OCI-LY7 (cell line): Measurements from ENCODE around the gene TTLL10. TPM values are rescaled to one million over a fixed set of nuclear protein-coding genes. Genes with fewer than 3 reads are reported as not detected.

Experiments used
- BruUV-seq: library from RNA; stranded (reverse); fragments of 400-500 nt; replicated peaks from 2 replicates; lab custom pipeline; 2021; lab: Mats Ljungman, UMichigan
- CTCF ChIA-PET: fragments of 300-600 bp; sonication (Branson Sonifier 250); formaldehyde crosslinking; loops from one replicate; lab custom pipeline; 2022; ENCODE audit warnings: antibody characterized with exemption; ENCODE audit not compliant: unreplicated experiment; lab: Charles Lee
- POLR2A ChIA-PET: fragments of 300-600 bp; sonication (Branson Sonifier 250); formaldehyde crosslinking; loops from one replicate; lab custom pipeline; 2022; ENCODE audit warnings: antibody characterized with exemption; lab: Charles Lee
- DNase-seq: peaks from one replicate; pipeline ENCODE4 v3.0.0-alpha.2; 2015; ENCODE audit warnings: low spot score
- H2AFZ ChIP-seq: fragments of 200-600 bp; sonication (generic), shearing (Covaris generic); 2 replicates; pipeline ENCODE4 v1.6.1; 2014; ENCODE audit warnings: mild to moderate bottlenecking, antibody characterized with exemption, low read length, moderate library complexity
- H3K27ac ChIP-seq: fragments of 200-600 bp; sonication (generic); 2 replicates; pipeline ENCODE4 v1.5.1; 2014; ENCODE audit warnings: mixed run types, low read depth, mild to moderate bottlenecking, moderate library complexity, low read length, inconsistent platforms; ENCODE audit not compliant: poor library complexity, severe bottlenecking
- H3K36me3 ChIP-seq: fragments of 200-600 bp; sonication (generic); 2 replicates; pipeline ENCODE4 v1.6.1; 2014; ENCODE audit warnings: mild to moderate bottlenecking, antibody characterized with exemption, low read length, moderate library complexity, mixed read lengths; ENCODE audit not compliant: insufficient read depth
- H3K4me1 ChIP-seq: fragments of 200-600 bp; sonication (generic); 2 replicates; pipeline ENCODE4 v1.5.1; 2014; ENCODE audit warnings: mild to moderate bottlenecking, low read length; ENCODE audit not compliant: insufficient read depth, poor library complexity, severe bottlenecking
- H3K4me2 ChIP-seq: fragments of 200-600 bp; sonication (generic); 2 replicates; pipeline ENCODE4 v1.6.1; 2014; ENCODE audit warnings: mild to moderate bottlenecking, low read length
- H3K4me3 ChIP-seq: fragments of 200-600 bp; sonication (generic); 2 replicates; pipeline ENCODE4 v1.5.1; 2014; ENCODE audit warnings: mild to moderate bottlenecking, low read depth, low read length; ENCODE audit not compliant: poor library complexity, severe bottlenecking
- H3K79me2 ChIP-seq: fragments of 200-600 bp; sonication (generic); 2 replicates; pipeline ENCODE4 v1.6.1; 2016; ENCODE audit warnings: low read depth, mild to moderate bottlenecking, low read length, moderate library complexity, mixed read lengths; ENCODE audit not compliant: insufficient read depth
- H3K9me2 ChIP-seq: fragments of 200-600 bp; sonication (generic); 2 replicates; pipeline ENCODE4 v1.6.1; 2016; ENCODE audit warnings: mild to moderate bottlenecking, low read length, mixed read lengths; ENCODE audit not compliant: insufficient read depth
- H3K9me3 ChIP-seq: fragments of 200-600 bp; sonication (generic); 2 replicates; pipeline ENCODE4 v1.6.1; 2014; ENCODE audit warnings: mild to moderate bottlenecking, mixed run types, low read length, mixed read lengths
- H4K20me1 ChIP-seq: fragments of 200-600 bp; sonication (generic); 2 replicates; pipeline ENCODE4 v1.6.1; 2014; ENCODE audit warnings: mild to moderate bottlenecking, antibody characterized with exemption, low read length, moderate library complexity, mixed read lengths; ENCODE audit not compliant: insufficient read depth
- CTCF ChIP-seq: fragments of 200-600 bp; sonication (generic); conservative IDR thresholded peaks from 2 replicates; pipeline ENCODE4 v1.5.1; 2014; ENCODE audit warnings: mild to moderate bottlenecking, antibody characterized with exemption, low read length, moderate library complexity, mixed read lengths
- EZH2phosphoT487 ChIP-seq: fragments of 200-600 bp; sonication (generic); IDR thresholded peaks from 2 replicates; pipeline ENCODE4 v1.6.1; 2018; ENCODE audit warnings: low read depth, borderline replicate concordance, mild to moderate bottlenecking, mixed run types, antibody characterized with exemption, low read length, moderate library complexity, mixed read lengths
- intact Hi-C: fragments of 100-400 bp; cut with micrococcal nuclease; formaldehyde crosslinking; loops from one replicate; pipeline ENCODE4 v1.10.0; 2022; ENCODE audit not compliant: unreplicated experiment
- total RNA-seq, 2 experiments: library from RNA; depleted of rRNA in 1 of 2; stranded (reverse); fragments of >200 nt in 1 of 2; shearing (Covaris generic) in 1 of 2; gene quantifications; 2 replicates each; pipeline ENCODE4 v1.2.3, GENCODE V29; 2014 to 2022

The TTLL10 gene
- total RNA-seq, 2 experiments from 2014 or later: not detected

- Histone ChIP-seq H2AFZ (no peak overlapping the region), H3K36me3 (peaks cover 78% of the 10 kb centered on the region), H4K20me1 (no peaks in the 10 kb centered on the region), H3K79me2 (peaks cover 32% of the 10 kb centered on the region), H3K4me1 (peaks cover 13% of the 10 kb centered on the region), H3K4me3 (no peak overlapping the region), H3K9me3 (no peaks in the 10 kb centered on the region), H3K4me2 (no peak overlapping the region), H3K9me2 (no peaks in the 10 kb centered on the region), H3K27ac (no peak overlapping the region)
- ChIA-PET POLR2A (no interaction called here), CTCF (no interaction called here)
- no peak for DNase-seq
- TF ChIP-seq EZH2phosphoT487: no peak
- TF ChIP-seq CTCF: no peak
- intact Hi-C loops: no loop called here
- BruUV-seq: no TSS peak
Measured at GRCh38 chr1:1226566-1227362, 53.1 kb downstream of the TTLL10 start.

- ChIA-PET CTCF (no interaction called here), POLR2A (no interaction called here)
- TF ChIP-seq EZH2phosphoT487: no peak
- no peak for TF ChIP-seq CTCF
- Histone ChIP-seq H4K20me1 (no peaks in the 10 kb centered on the region), H2AFZ (no peak overlapping the region), H3K9me3 (no peaks in the 10 kb centered on the region), H3K4me3 (no peak overlapping the region), H3K4me1 (peaks cover 13% of the 10 kb centered on the region), H3K9me2 (no peaks in the 10 kb centered on the region), H3K79me2 (peaks cover 32% of the 10 kb centered on the region), H3K36me3 (peaks cover 71% of the 10 kb centered on the region), H3K4me2 (no peak overlapping the region), H3K27ac (no peak overlapping the region)
- no peak for DNase-seq
- no TSS peak for BruUV-seq
- intact Hi-C loops: no loop called here
Measured at GRCh38 chr1:1227386-1227785, 53.7 kb downstream of the TTLL10 start.

- ChIA-PET CTCF (no interaction called here), POLR2A (no interaction called here)
- no peak overlapping the region for H3K27ac ChIP-seq
- no peak overlapping the region for H3K4me2 ChIP-seq
- no peaks in the 10 kb centered on the region for H3K9me3 ChIP-seq
- no peak for DNase-seq
- no peak overlapping the region for H3K4me3 ChIP-seq
- H3K4me1 ChIP-seq: peaks cover 21% of the 10 kb centered on the region
- H3K79me2 ChIP-seq: peaks cover 37% of the 10 kb centered on the region
- BruUV-seq: no TSS peak
- H4K20me1 ChIP-seq: no peaks in the 10 kb centered on the region
- peaks cover 63% of the 10 kb centered on the region for H3K36me3 ChIP-seq
- TF ChIP-seq EZH2phosphoT487: no peak
- TF ChIP-seq CTCF: no peak
- no peaks in the 10 kb centered on the region for H3K9me2 ChIP-seq
- no peak overlapping the region for H2AFZ ChIP-seq
- intact Hi-C loops: no loop called here
Measured at GRCh38 chr1:1228187-1228586, 54.5 kb downstream of the TTLL10 start.
